Measurements from ENCODE around the gene OSBPL3.

DNA sequence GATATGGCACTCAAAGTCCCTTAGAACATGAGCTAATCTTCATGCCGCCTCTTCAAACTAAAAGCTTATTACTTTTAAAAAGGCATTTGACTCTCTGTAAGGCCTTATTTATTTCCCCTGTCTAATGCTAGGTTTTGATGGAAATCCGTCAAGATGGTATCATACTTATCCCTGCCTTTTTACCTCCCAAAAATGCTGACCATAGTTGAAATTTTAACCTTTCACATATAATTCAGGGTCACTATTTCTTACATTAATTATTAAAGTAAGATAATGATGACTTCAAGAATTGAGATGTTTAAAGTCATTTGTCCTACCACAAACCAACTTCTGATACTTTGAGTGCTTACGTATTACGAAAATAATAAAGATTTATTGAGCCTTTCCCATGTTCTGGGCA lies 12.3 kb upstream of the OSBPL3 start:
- TF ChIP-seq, protein P1, sequence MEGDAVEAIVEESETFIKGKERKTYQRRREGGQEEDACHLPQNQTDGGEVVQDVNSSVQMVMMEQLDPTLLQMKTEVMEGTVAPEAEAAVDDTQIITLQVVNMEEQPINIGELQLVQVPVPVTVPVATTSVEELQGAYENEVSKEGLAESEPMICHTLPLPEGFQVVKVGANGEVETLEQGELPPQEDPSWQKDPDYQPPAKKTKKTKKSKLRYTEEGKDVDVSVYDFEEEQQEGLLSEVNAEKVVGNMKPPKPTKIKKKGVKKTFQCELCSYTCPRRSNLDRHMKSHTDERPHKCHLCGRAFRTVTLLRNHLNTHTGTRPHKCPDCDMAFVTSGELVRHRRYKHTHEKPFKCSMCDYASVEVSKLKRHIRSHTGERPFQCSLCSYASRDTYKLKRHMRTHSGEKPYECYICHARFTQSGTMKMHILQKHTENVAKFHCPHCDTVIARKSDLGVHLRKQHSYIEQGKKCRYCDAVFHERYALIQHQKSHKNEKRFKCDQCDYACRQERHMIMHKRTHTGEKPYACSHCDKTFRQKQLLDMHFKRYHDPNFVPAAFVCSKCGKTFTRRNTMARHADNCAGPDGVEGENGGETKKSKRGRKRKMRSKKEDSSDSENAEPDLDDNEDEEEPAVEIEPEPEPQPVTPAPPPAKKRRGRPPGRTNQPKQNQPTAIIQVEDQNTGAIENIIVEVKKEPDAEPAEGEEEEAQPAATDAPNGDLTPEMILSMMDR (IDR thresholded peaks at IDR 0.05): no peak
- no peak for TF ChIP-seq POLR2A (IDR thresholded peaks at IDR 0.05)

All from body of pancreas (tissue), 4 donors.